ENCODE data around the gene KCNK18. TPM values are rescaled to one million over a fixed set of nuclear protein-coding genes. Genes with fewer than 3 reads are reported as not detected.

The KCNK18 gene
- total and polyA plus RNA-seq, 2 experiments from 2014 or later, result not detected

- DNase-seq (ENCODE audit: low spot score) (no peak), ATAC-seq (no peak)
- Mint-ChIP-seq H3K27ac (no peak overlapping the region), H3K4me3 (no peak overlapping the region), H3K27me3 (ENCODE audit: insufficient read depth, low read depth, poor library complexity) (peaks cover 4% of the 10 kb centered on the region), H3K4me1 (peaks cover 28% of the 10 kb centered on the region), H3K9me3 (no peaks in the 10 kb centered on the region), H3K36me3 (ENCODE audit: low read depth) (no peaks in the 10 kb centered on the region; the same call in 1 of the 3 replicates)
- H3K4me3 ChIP-seq, result no peak overlapping the region
- no peaks in the 10 kb centered on the region for H3K9me2 ChIP-seq (ENCODE audit: insufficient read depth)
- H3K36me3 ChIP-seq (ENCODE audit: insufficient read depth), result no peaks in the 10 kb centered on the region
- H3K4me1 ChIP-seq (ENCODE audit: insufficient read depth), result no peaks in the 10 kb centered on the region; the same call in 1 of the 2 replicates
- H2AFZ ChIP-seq, result no peak overlapping the region
- no peaks in the 10 kb centered on the region; the same call in 1 of the 2 replicates for H4K20me1 ChIP-seq (replicated peaks; ENCODE audit: insufficient read depth)
- H3K27ac ChIP-seq (ENCODE audit: low read depth), result no peak overlapping the region
- H3K27me3 ChIP-seq (ENCODE audit: insufficient read depth), result no peaks in the 10 kb centered on the region
- no peak overlapping the region for H3K4me2 ChIP-seq
- TF ChIP-seq NANOG (IDR thresholded peaks at IDR 0.05; ENCODE audit: borderline replicate concordance), result no peak
- no peak for TF ChIP-seq STAT1 (IDR thresholded peaks at IDR 0.05; ENCODE audit: unreplicated experiment)
- no peak for TF ChIP-seq POLR2AphosphoS5 (IDR thresholded peaks at IDR 0.05; ENCODE audit: low read depth)
- TF ChIP-seq ZNF114 (CRISPR knock-in tag; IDR thresholded peaks at IDR 0.05), result no peak
- TF ChIP-seq, protein P1, sequence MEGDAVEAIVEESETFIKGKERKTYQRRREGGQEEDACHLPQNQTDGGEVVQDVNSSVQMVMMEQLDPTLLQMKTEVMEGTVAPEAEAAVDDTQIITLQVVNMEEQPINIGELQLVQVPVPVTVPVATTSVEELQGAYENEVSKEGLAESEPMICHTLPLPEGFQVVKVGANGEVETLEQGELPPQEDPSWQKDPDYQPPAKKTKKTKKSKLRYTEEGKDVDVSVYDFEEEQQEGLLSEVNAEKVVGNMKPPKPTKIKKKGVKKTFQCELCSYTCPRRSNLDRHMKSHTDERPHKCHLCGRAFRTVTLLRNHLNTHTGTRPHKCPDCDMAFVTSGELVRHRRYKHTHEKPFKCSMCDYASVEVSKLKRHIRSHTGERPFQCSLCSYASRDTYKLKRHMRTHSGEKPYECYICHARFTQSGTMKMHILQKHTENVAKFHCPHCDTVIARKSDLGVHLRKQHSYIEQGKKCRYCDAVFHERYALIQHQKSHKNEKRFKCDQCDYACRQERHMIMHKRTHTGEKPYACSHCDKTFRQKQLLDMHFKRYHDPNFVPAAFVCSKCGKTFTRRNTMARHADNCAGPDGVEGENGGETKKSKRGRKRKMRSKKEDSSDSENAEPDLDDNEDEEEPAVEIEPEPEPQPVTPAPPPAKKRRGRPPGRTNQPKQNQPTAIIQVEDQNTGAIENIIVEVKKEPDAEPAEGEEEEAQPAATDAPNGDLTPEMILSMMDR (conservative IDR thresholded peaks at IDR 0.05; ENCODE audit: low read depth in 2 of 2), result no peak
- no peak for TF ChIP-seq ETS1 (IDR thresholded peaks at IDR 0.05)
- no peak for TF ChIP-seq EZH2phosphoT487 (IDR thresholded peaks at IDR 0.05; ENCODE audit: unreplicated experiment)
- TF ChIP-seq JUNB (IDR thresholded peaks at IDR 0.05; ENCODE audit: unreplicated experiment), result no peak
- no peak for TF ChIP-seq ZNF331 (CRISPR knock-in tag; IDR thresholded peaks at IDR 0.05; ENCODE audit: low read depth)
- TF ChIP-seq, protein P2, sequence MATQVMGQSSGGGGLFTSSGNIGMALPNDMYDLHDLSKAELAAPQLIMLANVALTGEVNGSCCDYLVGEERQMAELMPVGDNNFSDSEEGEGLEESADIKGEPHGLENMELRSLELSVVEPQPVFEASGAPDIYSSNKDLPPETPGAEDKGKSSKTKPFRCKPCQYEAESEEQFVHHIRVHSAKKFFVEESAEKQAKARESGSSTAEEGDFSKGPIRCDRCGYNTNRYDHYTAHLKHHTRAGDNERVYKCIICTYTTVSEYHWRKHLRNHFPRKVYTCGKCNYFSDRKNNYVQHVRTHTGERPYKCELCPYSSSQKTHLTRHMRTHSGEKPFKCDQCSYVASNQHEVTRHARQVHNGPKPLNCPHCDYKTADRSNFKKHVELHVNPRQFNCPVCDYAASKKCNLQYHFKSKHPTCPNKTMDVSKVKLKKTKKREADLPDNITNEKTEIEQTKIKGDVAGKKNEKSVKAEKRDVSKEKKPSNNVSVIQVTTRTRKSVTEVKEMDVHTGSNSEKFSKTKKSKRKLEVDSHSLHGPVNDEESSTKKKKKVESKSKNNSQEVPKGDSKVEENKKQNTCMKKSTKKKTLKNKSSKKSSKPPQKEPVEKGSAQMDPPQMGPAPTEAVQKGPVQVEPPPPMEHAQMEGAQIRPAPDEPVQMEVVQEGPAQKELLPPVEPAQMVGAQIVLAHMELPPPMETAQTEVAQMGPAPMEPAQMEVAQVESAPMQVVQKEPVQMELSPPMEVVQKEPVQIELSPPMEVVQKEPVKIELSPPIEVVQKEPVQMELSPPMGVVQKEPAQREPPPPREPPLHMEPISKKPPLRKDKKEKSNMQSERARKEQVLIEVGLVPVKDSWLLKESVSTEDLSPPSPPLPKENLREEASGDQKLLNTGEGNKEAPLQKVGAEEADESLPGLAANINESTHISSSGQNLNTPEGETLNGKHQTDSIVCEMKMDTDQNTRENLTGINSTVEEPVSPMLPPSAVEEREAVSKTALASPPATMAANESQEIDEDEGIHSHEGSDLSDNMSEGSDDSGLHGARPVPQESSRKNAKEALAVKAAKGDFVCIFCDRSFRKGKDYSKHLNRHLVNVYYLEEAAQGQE (IDR thresholded peaks at IDR 0.05; ENCODE audit: unreplicated experiment), result no peak
- TF ChIP-seq, protein P3, sequence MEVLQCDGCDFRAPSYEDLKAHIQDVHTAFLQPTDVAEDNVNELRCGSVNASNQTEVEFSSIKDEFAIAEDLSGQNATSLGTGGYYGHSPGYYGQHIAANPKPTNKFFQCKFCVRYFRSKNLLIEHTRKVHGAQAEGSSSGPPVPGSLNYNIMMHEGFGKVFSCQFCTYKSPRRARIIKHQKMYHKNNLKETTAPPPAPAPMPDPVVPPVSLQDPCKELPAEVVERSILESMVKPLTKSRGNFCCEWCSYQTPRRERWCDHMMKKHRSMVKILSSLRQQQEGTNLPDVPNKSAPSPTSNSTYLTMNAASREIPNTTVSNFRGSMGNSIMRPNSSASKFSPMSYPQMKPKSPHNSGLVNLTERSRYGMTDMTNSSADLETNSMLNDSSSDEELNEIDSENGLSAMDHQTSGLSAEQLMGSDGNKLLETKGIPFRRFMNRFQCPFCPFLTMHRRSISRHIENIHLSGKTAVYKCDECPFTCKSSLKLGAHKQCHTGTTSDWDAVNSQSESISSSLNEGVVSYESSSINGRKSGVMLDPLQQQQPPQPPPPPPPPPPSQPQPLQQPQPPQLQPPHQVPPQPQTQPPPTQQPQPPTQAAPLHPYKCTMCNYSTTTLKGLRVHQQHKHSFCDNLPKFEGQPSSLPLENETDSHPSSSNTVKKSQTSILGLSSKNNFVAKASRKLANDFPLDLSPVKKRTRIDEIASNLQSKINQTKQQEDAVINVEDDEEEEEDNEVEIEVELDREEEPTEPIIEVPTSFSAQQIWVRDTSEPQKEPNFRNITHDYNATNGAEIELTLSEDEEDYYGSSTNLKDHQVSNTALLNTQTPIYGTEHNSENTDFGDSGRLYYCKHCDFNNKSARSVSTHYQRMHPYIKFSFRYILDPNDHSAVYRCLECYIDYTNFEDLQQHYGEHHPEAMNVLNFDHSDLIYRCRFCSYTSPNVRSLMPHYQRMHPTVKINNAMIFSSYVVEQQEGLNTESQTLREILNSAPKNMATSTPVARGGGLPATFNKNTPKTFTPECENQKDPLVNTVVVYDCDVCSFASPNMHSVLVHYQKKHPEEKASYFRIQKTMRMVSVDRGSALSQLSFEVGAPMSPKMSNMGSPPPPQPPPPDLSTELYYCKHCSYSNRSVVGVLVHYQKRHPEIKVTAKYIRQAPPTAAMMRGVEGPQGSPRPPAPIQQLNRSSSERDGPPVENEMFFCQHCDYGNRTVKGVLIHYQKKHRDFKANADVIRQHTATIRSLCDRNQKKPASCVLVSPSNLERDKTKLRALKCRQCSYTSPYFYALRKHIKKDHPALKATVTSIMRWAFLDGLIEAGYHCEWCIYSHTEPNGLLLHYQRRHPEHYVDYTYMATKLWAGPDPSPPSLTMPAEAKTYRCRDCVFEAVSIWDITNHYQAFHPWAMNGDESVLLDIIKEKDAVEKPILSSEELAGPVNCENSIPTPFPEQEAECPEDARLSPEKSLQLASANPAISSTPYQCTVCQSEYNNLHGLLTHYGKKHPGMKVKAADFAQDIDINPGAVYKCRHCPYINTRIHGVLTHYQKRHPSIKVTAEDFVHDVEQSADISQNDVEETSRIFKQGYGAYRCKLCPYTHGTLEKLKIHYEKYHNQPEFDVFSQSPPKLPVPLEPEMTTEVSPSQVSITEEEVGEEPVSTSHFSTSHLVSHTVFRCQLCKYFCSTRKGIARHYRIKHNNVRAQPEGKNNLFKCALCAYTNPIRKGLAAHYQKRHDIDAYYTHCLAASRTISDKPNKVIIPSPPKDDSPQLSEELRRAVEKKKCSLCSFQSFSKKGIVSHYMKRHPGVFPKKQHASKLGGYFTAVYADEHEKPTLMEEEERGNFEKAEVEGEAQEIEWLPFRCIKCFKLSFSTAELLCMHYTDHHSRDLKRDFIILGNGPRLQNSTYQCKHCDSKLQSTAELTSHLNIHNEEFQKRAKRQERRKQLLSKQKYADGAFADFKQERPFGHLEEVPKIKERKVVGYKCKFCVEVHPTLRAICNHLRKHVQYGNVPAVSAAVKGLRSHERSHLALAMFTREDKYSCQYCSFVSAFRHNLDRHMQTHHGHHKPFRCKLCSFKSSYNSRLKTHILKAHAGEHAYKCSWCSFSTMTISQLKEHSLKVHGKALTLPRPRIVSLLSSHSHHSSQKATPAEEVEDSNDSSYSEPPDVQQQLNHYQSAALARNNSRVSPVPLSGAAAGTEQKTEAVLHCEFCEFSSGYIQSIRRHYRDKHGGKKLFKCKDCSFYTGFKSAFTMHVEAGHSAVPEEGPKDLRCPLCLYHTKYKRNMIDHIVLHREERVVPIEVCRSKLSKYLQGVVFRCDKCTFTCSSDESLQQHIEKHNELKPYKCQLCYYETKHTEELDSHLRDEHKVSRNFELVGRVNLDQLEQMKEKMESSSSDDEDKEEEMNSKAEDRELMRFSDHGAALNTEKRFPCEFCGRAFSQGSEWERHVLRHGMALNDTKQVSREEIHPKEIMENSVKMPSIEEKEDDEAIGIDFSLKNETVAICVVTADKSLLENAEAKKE (CRISPR knock-in tag; IDR thresholded peaks at IDR 0.05), result no peak
- TF ChIP-seq CREB1 (CRISPR knock-in tag; IDR thresholded peaks at IDR 0.05; ENCODE audit: low read depth), result no peak
- no peak for TF ChIP-seq EZH2 (IDR thresholded peaks at IDR 0.05; ENCODE audit: low read depth, unreplicated experiment)
- H3F3A ChIP-seq (replicated peaks; ENCODE audit: low read depth), result no peaks in the 10 kb centered on the region
- no peaks in the 10 kb centered on the region for H3K79me2 ChIP-seq (replicated peaks; ENCODE audit: insufficient read depth)
These were observed 62.0 kb downstream of the KCNK18 start for GRCh38 chr10:117259279-117259678.
